AG04450 (cell line): Measurements from ENCODE around the gene SLC37A2. TPM values are rescaled to one million over a fixed set of nuclear protein-coding genes. Genes with fewer than 3 reads are reported as not detected.

Experiments
- CTCF ChIA-PET: fragments of 300-600, 350-600 bp; formaldehyde crosslinking; extraction: SDS; loops from one replicate; lab custom pipeline; 2022; ENCODE audit warnings: antibody characterized with exemption, inconsistent platforms; lab: Charles Lee
- POLR2A ChIA-PET: fragments of 350-600 bp; formaldehyde crosslinking; extraction: SDS; loops from one replicate; lab custom pipeline; 2021; ENCODE audit warnings: antibody characterized with exemption, inconsistent platforms; lab: Yijun Ruan, JAX
- DNase-seq: peaks from one replicate; pipeline ENCODE4 v3.0.0-alpha.2; 2011; ENCODE audit warnings: low read depth, low spot score
- H3K27ac ChIP-seq: one replicate; pipeline ENCODE4 v1.5.1; 2012; ENCODE audit warnings: low read depth, low read length, control low read depth
- H3K27me3 ChIP-seq: one replicate; pipeline ENCODE4 v1.6.0; 2012; ENCODE audit warnings: low read length; ENCODE audit not compliant: control insufficient read depth, insufficient read depth
- H3K4me3 ChIP-seq: 2 replicates; pipeline ENCODE4 v1.5.1; 2011; ENCODE audit warnings: mild to moderate bottlenecking, low read depth, low read length, control low read depth
- H3K9me3 ChIP-seq: 2 replicates; pipeline ENCODE4 v1.5.1; 2012; ENCODE audit warnings: low read length; ENCODE audit not compliant: control insufficient read depth, insufficient read depth
- CTCF ChIP-seq: IDR thresholded peaks from 2 replicates; pipeline ENCODE4 v1.5.1; 2011; ENCODE audit warnings: low read depth, low read length, control low read depth, inconsistent platforms
- polyA plus RNA-seq: library from polyadenylated mRNA; depleted of rRNA; stranded (reverse); fragments of >200 nt; gene quantifications from 2 replicates; pipeline ENCODE4 v1.2.3, GENCODE V29; 2011

The SLC37A2 gene
- polyA plus RNA-seq, 1 experiment: 0.79 TPM

GRCh38 chr11:125073616-125074483 lies 10.7 kb downstream of the SLC37A2 start:
- TF ChIP-seq CTCF: no peak
- ChIA-PET POLR2A (no interaction called here), CTCF (interaction anchor here (0.5 kb wide), 1 partner anchor 360 kb away, joined by 4 read pairs; no protein-coding TSS in a partner anchor)
- Histone ChIP-seq H3K4me3 (no peak overlapping the region), H3K27ac (no peak overlapping the region), H3K27me3 (no peaks in the 10 kb centered on the region), H3K9me3 (no peaks in the 10 kb centered on the region; the same call in 1 of the 2 replicates)
- no peak for DNase-seq

DNA sequence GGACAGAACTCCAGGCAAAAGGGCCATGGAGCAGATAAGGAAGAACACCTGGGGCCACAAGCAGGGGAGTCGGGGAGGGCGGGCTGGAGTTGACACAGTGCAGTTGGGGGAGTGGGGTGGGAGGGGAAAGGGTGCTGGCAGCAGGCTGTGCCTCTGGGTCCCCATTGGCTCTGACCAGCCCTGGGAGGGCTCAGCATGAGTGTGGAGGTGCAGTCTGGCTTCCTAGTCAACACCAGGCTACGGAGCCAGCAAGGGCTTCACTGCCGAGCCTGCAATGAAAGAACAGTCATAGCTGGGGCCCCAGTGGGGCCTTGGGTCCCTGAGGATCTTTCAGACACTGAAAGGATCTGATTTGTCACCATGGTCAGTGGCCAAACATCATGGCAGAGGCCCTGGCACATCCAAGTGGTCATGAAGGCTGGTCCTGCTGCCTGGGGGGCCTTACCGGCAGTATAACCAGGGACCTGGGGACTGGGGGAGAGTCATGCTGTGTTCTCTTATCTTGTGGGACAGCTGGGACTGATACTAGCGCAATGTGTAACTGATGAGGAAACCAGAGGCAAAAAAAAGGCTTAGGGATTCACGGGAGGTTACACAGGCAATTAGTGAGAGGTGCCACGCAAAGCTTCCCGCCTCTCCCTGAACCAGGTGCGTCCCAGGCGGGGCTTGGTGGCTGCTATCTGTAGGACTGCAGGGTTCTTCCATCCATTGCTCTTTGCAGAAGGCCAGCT lies 11.6 kb downstream of the SLC37A2 start:
- Histone ChIP-seq H3K27ac (no peak overlapping the region), H3K9me3 (no peaks in the 10 kb centered on the region; the same call in 1 of the 2 replicates), H3K4me3 (no peak overlapping the region), H3K27me3 (no peaks in the 10 kb centered on the region)
- CTCF ChIA-PET: interaction anchor here (0.5 kb wide), 1 partner anchor 359 kb away, joined by 4 read pairs; no protein-coding TSS in a partner anchor
- POLR2A ChIA-PET: no interaction called here
- TF ChIP-seq CTCF: no peak
- no peak for DNase-seq

DNA sequence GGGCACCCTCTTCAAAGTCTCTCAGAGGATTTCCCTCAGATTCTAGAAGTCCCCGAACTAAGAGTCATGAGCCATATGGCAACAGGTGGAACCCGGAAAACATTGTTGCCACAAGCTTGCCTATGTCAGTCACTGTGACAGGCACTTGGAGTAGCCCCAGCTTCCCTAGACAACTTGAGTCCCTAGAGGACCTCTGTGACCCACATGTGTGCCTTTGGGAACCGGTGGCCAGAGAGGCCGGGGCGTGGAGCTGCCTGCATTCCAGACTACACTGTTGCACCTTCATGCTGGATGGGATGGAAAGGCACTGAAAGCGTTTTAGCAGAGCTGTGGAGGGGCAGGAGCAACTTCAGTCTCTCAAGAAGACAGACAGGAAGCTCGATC lies 12.1 kb downstream of the SLC37A2 start:
- POLR2A ChIA-PET: no interaction called here
- no peak for TF ChIP-seq CTCF
- no peaks in the 10 kb centered on the region; the same call in 1 of the 2 replicates for H3K9me3 ChIP-seq
- no peak overlapping the region for H3K27ac ChIP-seq
- H3K4me3 ChIP-seq: no peak overlapping the region
- H3K27me3 ChIP-seq: no peaks in the 10 kb centered on the region
- CTCF ChIA-PET: no interaction called here
- DNase-seq: no peak

GRCh38 chr11:125075900-125076317 lies 12.8 kb downstream of the SLC37A2 start:
- CTCF ChIA-PET: interaction anchor here (0.7 kb wide), 1 partner anchor 402 kb away, joined by 3 read pairs; the partner anchor contains the start of gene SPA17
- DNase-seq: no peak
- TF ChIP-seq CTCF: no peak
- no peak overlapping the region for H3K4me3 ChIP-seq
- POLR2A ChIA-PET: no interaction called here
- no peaks in the 10 kb centered on the region for H3K27me3 ChIP-seq
- no peak overlapping the region for H3K27ac ChIP-seq
- H3K9me3 ChIP-seq: no peaks in the 10 kb centered on the region; the same call in 1 of the 2 replicates
